Caco-2 (cell line): ENCODE data around the gene DAD1. TPM values are rescaled to one million over a fixed set of nuclear protein-coding genes. Genes with fewer than 3 reads are reported as not detected.
"Not testable (repeated sequence)": the region's sequence is repeated elsewhere in the genome, so short reads cannot be mapped to it uniquely, and the experiment has no call there.

Experiments
- BruUV-seq: library from RNA; stranded (reverse); fragments of 400-500 nt; replicated peaks from 2 replicates; lab custom pipeline; 2021; lab: Mats Ljungman, UMichigan
- CTCF ChIA-PET: fragments of 300-600 bp; sonication (Branson Sonifier 250); formaldehyde crosslinking; loops from one replicate; lab custom pipeline; 2022; ENCODE audit warnings: antibody characterized with exemption; lab: Charles Lee
- POLR2A ChIA-PET: fragments of 300-600 bp; sonication (Branson Sonifier 250); formaldehyde crosslinking; loops from one replicate; lab custom pipeline; 2022; ENCODE audit warnings: antibody characterized with exemption; lab: Charles Lee
- DNase-seq, 2 experiments: peaks; one replicate each; pipeline versions ENCODE4 v3.0.0 to v3.0.0-alpha.2; 2020 to 2022
- H3K27me3 ChIP-seq: replicated peaks from 2 replicates; pipeline ENCODE4 v1.6.0; 2011; ENCODE audit warnings: low read length; ENCODE audit not compliant: control insufficient read depth, insufficient read depth
- H3K36me3 ChIP-seq: 2 replicates; pipeline ENCODE4 v1.5.1; 2011; ENCODE audit warnings: low read length; ENCODE audit not compliant: control insufficient read depth, insufficient read depth
- H3K4me1 ChIP-seq: fragments of 250-450 bp; sonication (Bioruptor Pico); 2 replicates; pipeline ENCODE4 v1.5.1; 2020; ENCODE audit warnings: mild to moderate bottlenecking
- H3K4me3 ChIP-seq: 2 replicates; pipeline ENCODE4 v1.5.1; 2011; ENCODE audit warnings: low read depth, mild to moderate bottlenecking, control low read depth, low read length
- H3K9me3 ChIP-seq: fragments of 250-450 bp; sonication (Bioruptor Pico); 2 replicates; pipeline ENCODE4 v1.5.1; 2020; ENCODE audit warnings: mild to moderate bottlenecking, moderate library complexity
- H3K27ac Mint-ChIP-seq: one replicate; pipeline ENCODE4 v1.8.0; 2022; ENCODE audit warnings: mixed read lengths; ENCODE audit not compliant: unreplicated experiment
- H3K27me3 Mint-ChIP-seq: one replicate; pipeline ENCODE4 v1.8.0; 2022; ENCODE audit warnings: mixed read lengths; ENCODE audit not compliant: insufficient read depth, unreplicated experiment
- H3K36me3 Mint-ChIP-seq: one replicate; pipeline ENCODE4 v1.8.0; 2022; ENCODE audit warnings: mild to moderate bottlenecking, mixed read lengths; ENCODE audit not compliant: insufficient read depth, unreplicated experiment
- H3K4me1 Mint-ChIP-seq: one replicate; pipeline ENCODE4 v1.8.0; 2022; ENCODE audit warnings: low read depth, mixed read lengths; ENCODE audit not compliant: unreplicated experiment
- H3K4me3 Mint-ChIP-seq: one replicate; pipeline ENCODE4 v1.8.0; 2022; ENCODE audit warnings: mild to moderate bottlenecking, moderate library complexity, mixed read lengths; ENCODE audit not compliant: unreplicated experiment
- H3K9me3 Mint-ChIP-seq: one replicate; pipeline ENCODE4 v1.8.0; 2022; ENCODE audit warnings: mixed read lengths; ENCODE audit not compliant: unreplicated experiment
- CTCF ChIP-seq, 2 experiments: fragments of 200-600 bp in 1 of 2; IDR thresholded peaks; 1 replicate in 1 of 2; 2 replicates in 1 of 2; pipeline versions ENCODE4 v1.5.1 to v1.8.0; 2011 to 2022; ENCODE audit warnings: antibody characterized with exemption in 1 of 2, control low read depth in 1 of 2, inconsistent platforms in 1 of 2, low read depth in 1 of 2, low read length in 1 of 2, mild to moderate bottlenecking in 1 of 2, moderate library complexity in 1 of 2; ENCODE audit not compliant: insufficient read depth in 1 of 2, severe bottlenecking in 1 of 2, unreplicated experiment in 1 of 2
- intact Hi-C: fragments of 100-400 bp; cut with micrococcal nuclease; formaldehyde crosslinking; loops from one replicate; pipeline ENCODE4 v1.10.0; 2022; ENCODE audit not compliant: unreplicated experiment
- total RNA-seq: library from RNA; stranded (reverse); gene quantifications from 2 replicates; pipeline ENCODE4 v1.2.3, GENCODE V29; 2022

The DAD1 gene
- total RNA-seq, 1 experiment from 2014 or later: 160 TPM

GRCh38 chr14:22545842-22546721, 42.9 kb downstream of the DAD1 start:
- no peak for TF ChIP-seq CTCF (IDR thresholded peaks at IDR 0.05; ENCODE audit: insufficient read depth in 1 of 2, low read depth in 1 of 2, low read length in 1 of 2, severe bottlenecking in 1 of 2, unreplicated experiment in 1 of 2)

GRCh38 chr14:22544881-22545420, 44.1 kb downstream of the DAD1 start:
- no peak for DNase-seq
- Mint-ChIP-seq H3K27ac (no peak overlapping the region), H3K4me3 (no peak overlapping the region), H3K4me1 (peaks cover 13% of the 10 kb centered on the region), H3K9me3 (no peaks in the 10 kb centered on the region), H3K27me3 (no peaks in the 10 kb centered on the region), H3K36me3 (peaks cover 12% of the 10 kb centered on the region)
- CTCF ChIA-PET: no interaction called here
- H3K36me3 ChIP-seq: no peaks in the 10 kb centered on the region
- no peak overlapping the region for H3K4me3 ChIP-seq
- intact Hi-C loops: no loop called here
- no peaks in the 10 kb centered on the region for H3K27me3 ChIP-seq
- BruUV-seq: no TSS peak
- H3K4me1 ChIP-seq: peaks cover 33% of the 10 kb centered on the region
- TF ChIP-seq CTCF (IDR thresholded peaks at IDR 0.05; ENCODE audit: insufficient read depth in 1 of 2, low read depth in 1 of 2, low read length in 1 of 2, severe bottlenecking in 1 of 2, unreplicated experiment in 1 of 2): no peak
- H3K9me3 ChIP-seq: no peaks in the 10 kb centered on the region
- POLR2A ChIA-PET: no interaction called here

More at GRCh38 chr14:22545842-22546721, 42.9 kb downstream of the DAD1 start:
- intact Hi-C loops: no loop called here
- Histone ChIP-seq H3K36me3 (no peaks in the 10 kb centered on the region), H3K4me1 (peaks cover 33% of the 10 kb centered on the region), H3K4me3 (no peak overlapping the region), H3K9me3 (no peaks in the 10 kb centered on the region), H3K27me3 (no peaks in the 10 kb centered on the region)
- H3K36me3 Mint-ChIP-seq: peaks cover 12% of the 10 kb centered on the region
- no peak overlapping the region for H3K27ac Mint-ChIP-seq
- peaks cover 13% of the 10 kb centered on the region for H3K4me1 Mint-ChIP-seq
- no TSS peak for BruUV-seq
- no peak for DNase-seq
- no peak overlapping the region for H3K4me3 Mint-ChIP-seq
- ChIA-PET CTCF (interaction anchor here (1.2 to 1.7 kb wide), 2 partner anchors 15 to 24 kb away, joined by 3 to 6 read pairs; no protein-coding TSS in a partner anchor), POLR2A (no interaction called here)
- H3K9me3 Mint-ChIP-seq: no peaks in the 10 kb centered on the region
- H3K27me3 Mint-ChIP-seq: no peaks in the 10 kb centered on the region

- no peaks in the 10 kb centered on the region for H3K9me3 Mint-ChIP-seq
- no peak overlapping the region for H3K4me3 Mint-ChIP-seq
- ChIA-PET POLR2A (no interaction called here), CTCF (no interaction called here)
- peaks cover 13% of the 10 kb centered on the region for H3K4me1 Mint-ChIP-seq
- H3K36me3 ChIP-seq: no peaks in the 10 kb centered on the region
- H3K9me3 ChIP-seq: no peaks in the 10 kb centered on the region
- intact Hi-C loops: no loop called here
- H3K27me3 Mint-ChIP-seq: no peaks in the 10 kb centered on the region
- no peaks in the 10 kb centered on the region for H3K27me3 ChIP-seq
- H3K36me3 Mint-ChIP-seq: peaks cover 12% of the 10 kb centered on the region
- DNase-seq: no peak
- H3K4me3 ChIP-seq: no peak overlapping the region
- TF ChIP-seq CTCF (IDR thresholded peaks at IDR 0.05; ENCODE audit: insufficient read depth in 1 of 2, low read depth in 1 of 2, low read length in 1 of 2, severe bottlenecking in 1 of 2, unreplicated experiment in 1 of 2): no peak
- no peak overlapping the region for H3K27ac Mint-ChIP-seq
- BruUV-seq: no TSS peak
- H3K4me1 ChIP-seq: peaks cover 32% of the 10 kb centered on the region
These were observed 44.6 kb downstream of the DAD1 start for GRCh38 chr14:22544406-22544805.

GRCh38 chr14:22543570-22544357, 45.3 kb downstream of the DAD1 start:
- H3K27ac Mint-ChIP-seq, POLR2A ChIA-PET, H3K9me3 Mint-ChIP-seq, H3K9me3 ChIP-seq, H3K4me3 Mint-ChIP-seq, DNase-seq, H3K4me3 ChIP-seq, CTCF ChIA-PET, H3K27me3 Mint-ChIP-seq, BruUV-seq, intact Hi-C loops, H3K27me3 ChIP-seq, H3K36me3 ChIP-seq: not testable (repeated sequence)
- Mint-ChIP-seq H3K4me1 (peaks cover 12% of the 10 kb centered on the region), H3K36me3 (peaks cover 12% of the 10 kb centered on the region)
- H3K4me1 ChIP-seq: peaks cover 26% of the 10 kb centered on the region
